Measurements from ENCODE around the gene LETMD1.

GRCh38 chr12:51076236-51076930 is 28.3 kb downstream of the LETMD1 start:
- TF ChIP-seq ELK1 (IDR thresholded peaks at IDR 0.05; ENCODE audit: low read depth, low read length) (no peak), POLR2AphosphoS2 (conservative IDR thresholded peaks at IDR 0.05; ENCODE audit: low read length) (no peak), POLR2A (IDR thresholded peaks at IDR 0.05; ENCODE audit: low read length) (no peak), CTCF (IDR thresholded peaks at IDR 0.05) (no peak), FOXS1 (CRISPR knock-in tag; IDR thresholded peaks at IDR 0.05) (no peak), MAX (IDR thresholded peaks at IDR 0.05) (no peak)
